Kidney epithelial cell (primary cell): ENCODE results near the gene ESR1. TPM values are rescaled to one million over a fixed set of nuclear protein-coding genes. Genes with fewer than 3 reads are reported as not detected.

ENCODE experiments used
- DNase-seq: peaks from one replicate; pipeline ENCODE4 v3.0.0-alpha.2; 2010; ENCODE audit warnings: low read depth
- H3K27me3 ChIP-seq: 2 replicates; pipeline ENCODE4 v1.6.0; 2011; ENCODE audit warnings: low read length; ENCODE audit not compliant: control insufficient read depth, insufficient read depth
- H3K36me3 ChIP-seq: 2 replicates; pipeline ENCODE4 v1.5.1; 2011; ENCODE audit warnings: low read length; ENCODE audit not compliant: control insufficient read depth, insufficient read depth
- H3K4me3 ChIP-seq: 2 replicates; pipeline ENCODE4 v1.5.1; 2011; ENCODE audit warnings: low read depth, mild to moderate bottlenecking, control low read depth, low read length
- CTCF ChIP-seq: IDR thresholded peaks from 2 replicates; pipeline ENCODE4 v1.5.1; 2011; ENCODE audit warnings: mild to moderate bottlenecking, moderate library complexity, low read length, control low read depth, inconsistent platforms; ENCODE audit not compliant: insufficient read depth, poor library complexity, severe bottlenecking
- total RNA-seq: library from RNA; depleted of rRNA; stranded (reverse); fragments of >200 nt; gene quantifications from 2 replicates; pipeline ENCODE4 v1.2.3, GENCODE V29; 2015

The ESR1 gene
- total RNA-seq, 1 donor from 2014 or later: not detected

GRCh38 chr6:152110886-152111820 lies 303.7 kb downstream of the ESR1 start:
- DNase-seq: no peak
- Histone ChIP-seq H3K27me3 (no peaks in the 10 kb centered on the region), H3K36me3 (no peaks in the 10 kb centered on the region), H3K4me3 (no peak overlapping the region)
- TF ChIP-seq CTCF: no peak

GRCh38 chr6:152112491-152113261 lies 305.2 kb downstream of the ESR1 start:
- no peak overlapping the region for H3K4me3 ChIP-seq
- H3K27me3 ChIP-seq: no peaks in the 10 kb centered on the region
- H3K36me3 ChIP-seq: no peaks in the 10 kb centered on the region
- no peak for TF ChIP-seq CTCF
- DNase-seq: no peak

- no peaks in the 10 kb centered on the region for H3K36me3 ChIP-seq
- H3K4me3 ChIP-seq: no peak overlapping the region
- DNase-seq: no peak
- H3K27me3 ChIP-seq: no peaks in the 10 kb centered on the region
- no peak for TF ChIP-seq CTCF
Observed at GRCh38 chr6:152117156-152118133, 310.0 kb downstream of the ESR1 start.

- no peak for TF ChIP-seq CTCF
- DNase-seq: no peak
- H3K36me3 ChIP-seq: no peaks in the 10 kb centered on the region
- H3K27me3 ChIP-seq: no peaks in the 10 kb centered on the region
- H3K4me3 ChIP-seq: no peak overlapping the region
Observed at GRCh38 chr6:152118224-152118623, 310.7 kb downstream of the ESR1 start.

- H3K36me3 ChIP-seq: no peaks in the 10 kb centered on the region
- no peaks in the 10 kb centered on the region for H3K27me3 ChIP-seq
- H3K4me3 ChIP-seq: no peak overlapping the region
- DNase-seq: no peak
- no peak for TF ChIP-seq CTCF
Observed at GRCh38 chr6:152118678-152119077, 311.2 kb downstream of the ESR1 start.
